ENCODE measurements around the gene RUNDC3A. TPM values are rescaled to one million over a fixed set of nuclear protein-coding genes. Genes with fewer than 3 reads are reported as not detected.
A peak's percentile ranks its signal among the peaks of the same experiment; 100 is the strongest.
"Not testable (repeated sequence)": the region's sequence is repeated elsewhere in the genome, so short reads cannot be mapped to it uniquely, and the experiment has no call there.

The RUNDC3A gene
- total and polyA plus RNA-seq, 2 of the 13 experiments (the other 11 are each of a cell fraction or from before 2014, with no cell fraction given), result 0.25 TPM; not detected in 1

GRCh38 chr17:44338702-44339101 is 30.3 kb downstream of the RUNDC3A start:
- Histone ChIP-seq H3K4me2 (ENCODE audit: low read depth, low read length) (no peak overlapping the region), H3K9ac (ENCODE audit: insufficient read depth, low read depth, low read length) (no peak overlapping the region)

GRCh38 chr17:44340553-44340952 is 32.2 kb downstream of the RUNDC3A start:
- not testable (repeated sequence) for H3K4me2 ChIP-seq (ENCODE audit: low read depth, low read length)

More at GRCh38 chr17:44338702-44339101, 30.3 kb downstream of the RUNDC3A start:
- no peak for ATAC-seq
- BruUV-seq (replicated peaks), result no TSS peak
- DNase-seq (ENCODE audit: low spot score), result no peak
- Histone ChIP-seq H3K79me2 (ENCODE audit: insufficient read depth, low read length) (no peaks in the 10 kb centered on the region), H3K27ac (ENCODE audit: extremely low read length, insufficient read depth, low read length) (no peak overlapping the region), H3K4me3 (replicated peaks in 1 of 3; ENCODE audit: insufficient read depth in 1 of 3, low read depth in 2 of 3, low read length in 3 of 3) (no peak overlapping the region; a peak in 1 of 6 replicates), H3K36me3 (replicated peaks in 1 of 2; ENCODE audit: control insufficient read depth in 1 of 2, insufficient read depth in 2 of 2, low read length in 2 of 2) (no peaks in the 10 kb centered on the region), H2AFZ (ENCODE audit: low read length) (no peak overlapping the region), H3K4me1 (ENCODE audit: insufficient read depth, low read length) (peaks cover 19% of the 10 kb centered on the region), H4K20me1 (ENCODE audit: insufficient read depth, low read length) (no peaks in the 10 kb centered on the region), H3K9me3 (ENCODE audit: low read length) (no peaks in the 10 kb centered on the region), H3K27me3 (ENCODE audit: control insufficient read depth in 1 of 2, insufficient read depth in 2 of 2, low read length in 2 of 2) (peaks cover 2 to 32% of the 10 kb centered on the region in 2 experiments; a peak in 4 of 5 replicates)
- ChIA-PET CTCF (ENCODE audit: low intra/inter-chr PET ratio, low total read pairs) (no interaction called here), POLR2A (interaction anchor here (0.8 kb wide), 1 partner anchor 139 kb away, joined by 3 read pairs; the partner anchor contains the start of gene ATXN7L3)
- TF ChIP-seq, protein P1, sequence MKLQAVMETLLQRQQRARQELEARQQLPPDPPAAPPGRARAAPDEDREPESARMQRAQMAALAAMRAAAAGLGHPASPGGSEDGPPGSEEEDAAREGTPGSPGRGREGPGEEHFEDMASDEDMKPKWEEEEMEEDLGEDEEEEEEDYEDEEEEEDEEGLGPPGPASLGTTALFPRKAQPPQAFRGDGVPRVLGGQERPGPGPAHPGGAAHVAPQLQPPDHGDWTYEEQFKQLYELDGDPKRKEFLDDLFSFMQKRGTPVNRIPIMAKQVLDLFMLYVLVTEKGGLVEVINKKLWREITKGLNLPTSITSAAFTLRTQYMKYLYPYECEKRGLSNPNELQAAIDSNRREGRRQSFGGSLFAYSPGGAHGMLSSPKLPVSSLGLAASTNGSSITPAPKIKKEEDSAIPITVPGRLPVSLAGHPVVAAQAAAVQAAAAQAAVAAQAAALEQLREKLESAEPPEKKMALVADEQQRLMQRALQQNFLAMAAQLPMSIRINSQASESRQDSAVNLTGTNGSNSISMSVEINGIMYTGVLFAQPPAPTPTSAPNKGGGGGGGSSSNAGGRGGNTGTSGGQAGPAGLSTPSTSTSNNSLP (IDR thresholded peaks at IDR 0.05; ENCODE audit: low read depth, low read length), result no peak
- peak; percentile 32; the same call in 1 of the 2 replicates for TF ChIP-seq BHLHE40 (IDR thresholded peaks at IDR 0.05; ENCODE audit: low read length)
- no peak for TF ChIP-seq GTF3A (CRISPR knock-in tag; conservative IDR thresholded peaks at IDR 0.05)
- no peak for TF ChIP-seq RBM39 (IDR thresholded peaks at IDR 0.05; ENCODE audit: low read depth, low read length, poor library complexity, severe bottlenecking)
- no peak for TF ChIP-seq GFI1 (CRISPR knock-in tag; IDR thresholded peaks at IDR 0.05; ENCODE audit: borderline replicate concordance)
- TF ChIP-seq ZNF552 (CRISPR knock-in tag; IDR thresholded peaks at IDR 0.05; ENCODE audit: borderline replicate concordance), result no peak
- no peak for TF ChIP-seq HOXA5 (CRISPR knock-in tag; IDR thresholded peaks at IDR 0.05)
- TF ChIP-seq IKZF1 (IDR thresholded peaks at IDR 0.05), result no peak
- in situ Hi-C loops (cut with HindIII; ENCODE audit: extremely low pct_ligation_motif_present, low pct_unique_long_range_greater_than_20kb) (no loop called here), intact Hi-C loops (cut with micrococcal nuclease; ENCODE audit: unreplicated experiment) (no loop called here)
- FAIRE-seq, result no peak
- WGBS (ENCODE audit: low lambda C conversion rate), result 26% methylated on average over 3 of the region's 6 CpGs

More at GRCh38 chr17:44340553-44340952, 32.2 kb downstream of the RUNDC3A start:
- H3K9ac ChIP-seq (ENCODE audit: insufficient read depth, low read depth, low read length); H3K36me3 ChIP-seq (replicated peaks in 1 of 2; ENCODE audit: control insufficient read depth in 1 of 2, insufficient read depth in 2 of 2, low read length in 2 of 2); FAIRE-seq; BruUV-seq (replicated peaks); CTCF ChIA-PET (ENCODE audit: low intra/inter-chr PET ratio, low total read pairs); in situ Hi-C loops (cut with HindIII; ENCODE audit: extremely low pct_ligation_motif_present, low pct_unique_long_range_greater_than_20kb); H4K20me1 ChIP-seq (ENCODE audit: insufficient read depth, low read length); POLR2A ChIA-PET; H3K4me3 ChIP-seq (replicated peaks in 1 of 3; ENCODE audit: insufficient read depth in 1 of 3, low read depth in 2 of 3, low read length in 3 of 3); H3K9me3 ChIP-seq (ENCODE audit: low read length); intact Hi-C loops (cut with micrococcal nuclease; ENCODE audit: unreplicated experiment); DNase-seq (ENCODE audit: low spot score); H3K79me2 ChIP-seq (ENCODE audit: insufficient read depth, low read length); H3K27ac ChIP-seq (ENCODE audit: extremely low read length, insufficient read depth, low read length); ATAC-seq; H2AFZ ChIP-seq (ENCODE audit: low read length): not testable (repeated sequence)
- 25% methylated on average over 5 of the region's 5 CpGs for WGBS (ENCODE audit: low lambda C conversion rate)
- Histone ChIP-seq H3K4me1 (ENCODE audit: insufficient read depth, low read length) (peaks cover 21% of the 10 kb centered on the region), H3K27me3 (ENCODE audit: control insufficient read depth in 1 of 2, insufficient read depth in 2 of 2, low read length in 2 of 2) (peaks cover 2 to 25% of the 10 kb centered on the region in 2 experiments; a peak in 4 of 5 replicates)
